Measurements from ENCODE around the gene MEA1.

- TF ChIP-seq, protein P1, sequence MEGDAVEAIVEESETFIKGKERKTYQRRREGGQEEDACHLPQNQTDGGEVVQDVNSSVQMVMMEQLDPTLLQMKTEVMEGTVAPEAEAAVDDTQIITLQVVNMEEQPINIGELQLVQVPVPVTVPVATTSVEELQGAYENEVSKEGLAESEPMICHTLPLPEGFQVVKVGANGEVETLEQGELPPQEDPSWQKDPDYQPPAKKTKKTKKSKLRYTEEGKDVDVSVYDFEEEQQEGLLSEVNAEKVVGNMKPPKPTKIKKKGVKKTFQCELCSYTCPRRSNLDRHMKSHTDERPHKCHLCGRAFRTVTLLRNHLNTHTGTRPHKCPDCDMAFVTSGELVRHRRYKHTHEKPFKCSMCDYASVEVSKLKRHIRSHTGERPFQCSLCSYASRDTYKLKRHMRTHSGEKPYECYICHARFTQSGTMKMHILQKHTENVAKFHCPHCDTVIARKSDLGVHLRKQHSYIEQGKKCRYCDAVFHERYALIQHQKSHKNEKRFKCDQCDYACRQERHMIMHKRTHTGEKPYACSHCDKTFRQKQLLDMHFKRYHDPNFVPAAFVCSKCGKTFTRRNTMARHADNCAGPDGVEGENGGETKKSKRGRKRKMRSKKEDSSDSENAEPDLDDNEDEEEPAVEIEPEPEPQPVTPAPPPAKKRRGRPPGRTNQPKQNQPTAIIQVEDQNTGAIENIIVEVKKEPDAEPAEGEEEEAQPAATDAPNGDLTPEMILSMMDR (conservative IDR thresholded peaks at IDR 0.05; ENCODE audit: low read length), result no peak
- no peak for TF ChIP-seq EZH2phosphoT487 (IDR thresholded peaks at IDR 0.05; ENCODE audit: borderline replicate concordance)
Measured at GRCh38 chr6:42969934-42970333, 43.8 kb downstream of the MEA1 start.
